HTR-8/SVneo (cell line): Measurements from ENCODE around the gene PLCD1.

Source experiments
- DNase-seq: peaks from one replicate; pipeline ENCODE4 v3.0.0; 2011; ENCODE audit warnings: low spot score, mixed read lengths; ENCODE audit not compliant: insufficient read length
- FAIRE-seq: peaks from 2 replicates; lab custom pipeline; 2011; peaks lifted over from hg19 to GRCh38; lab: Jason Lieb, UNC

Gene PLCD1

GRCh38 chr3:38003817-38004414 is 25.5 kb downstream of the PLCD1 start:
- FAIRE-seq = no peak
- no peak for DNase-seq

DNA sequence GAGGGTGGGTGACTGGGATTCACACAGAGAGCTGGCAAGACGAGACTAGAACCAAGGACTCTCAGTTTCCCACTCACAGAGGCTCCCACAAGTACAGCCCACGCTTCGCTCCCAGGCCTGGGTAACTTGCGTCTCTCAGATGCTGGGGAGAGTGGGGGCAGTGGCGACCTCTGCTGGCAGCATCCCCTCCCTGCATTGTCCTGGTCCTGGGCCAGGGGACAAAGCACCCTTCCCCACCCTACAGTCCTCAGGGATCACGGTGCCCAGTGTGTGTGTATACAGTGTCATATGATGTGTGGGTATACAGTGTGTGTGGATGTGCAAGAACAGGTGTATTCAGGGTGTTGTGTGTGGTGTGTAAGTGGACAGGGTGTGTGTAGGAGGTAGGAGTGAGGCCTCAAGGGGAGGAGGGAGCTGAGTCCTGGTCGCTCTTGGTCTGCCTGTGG is 26.0 kb downstream of the PLCD1 start:
- FAIRE-seq (peak; percentile 85), DNase-seq (peak; percentile 53)

GRCh38 chr3:38002940-38003339 is 26.5 kb downstream of the PLCD1 start:
- FAIRE-seq = no peak

GRCh38 chr3:38002291-38002876 is 27.1 kb downstream of the PLCD1 start:
- FAIRE-seq = no peak
- no peak for DNase-seq

More at GRCh38 chr3:38002940-38003339, 26.5 kb downstream of the PLCD1 start:
- DNase-seq = no peak

DNA sequence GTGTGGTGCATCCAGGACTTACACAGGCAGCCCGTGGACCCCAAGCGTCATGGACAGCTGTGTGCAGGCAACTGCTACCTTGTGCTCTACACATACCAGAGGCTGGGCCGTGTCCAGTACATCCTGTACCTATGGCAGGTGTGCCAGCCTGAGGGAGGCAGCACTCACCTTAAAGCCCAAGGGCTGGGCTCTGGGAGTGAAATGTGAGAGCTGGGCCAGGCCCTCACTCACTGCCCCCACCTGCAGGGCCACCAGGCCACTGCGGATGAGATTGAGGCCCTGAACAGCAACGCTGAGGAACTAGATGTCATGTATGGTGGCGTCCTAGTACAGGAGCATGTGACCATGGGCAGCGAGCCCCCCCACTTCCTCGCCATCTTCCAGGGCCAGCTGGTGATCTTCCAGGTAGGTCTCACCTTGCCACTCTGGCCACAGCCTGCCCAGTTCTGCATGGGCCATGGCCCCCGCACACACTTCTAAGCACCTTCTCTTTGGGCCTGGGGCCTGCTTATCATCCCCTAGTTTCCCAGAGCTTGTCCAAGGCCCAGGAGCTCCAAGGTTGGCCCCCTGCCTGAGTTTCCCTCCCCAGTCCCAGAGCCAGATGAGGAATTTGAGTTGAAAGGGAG is 27.9 kb downstream of the PLCD1 start:
- DNase-seq = no peak
- FAIRE-seq = no peak

GRCh38 chr3:38000965-38001455 is 28.4 kb downstream of the PLCD1 start:
- FAIRE-seq = no peak

GRCh38 chr3:38000242-38000916 is 29.1 kb downstream of the PLCD1 start:
- FAIRE-seq = no peak
- no peak for DNase-seq

More at GRCh38 chr3:38000965-38001455, 28.4 kb downstream of the PLCD1 start:
- DNase-seq = no peak

GRCh38 chr3:37999836-38000235 is 29.6 kb downstream of the PLCD1 start:
- DNase-seq = no peak
- FAIRE-seq = no peak

DNA sequence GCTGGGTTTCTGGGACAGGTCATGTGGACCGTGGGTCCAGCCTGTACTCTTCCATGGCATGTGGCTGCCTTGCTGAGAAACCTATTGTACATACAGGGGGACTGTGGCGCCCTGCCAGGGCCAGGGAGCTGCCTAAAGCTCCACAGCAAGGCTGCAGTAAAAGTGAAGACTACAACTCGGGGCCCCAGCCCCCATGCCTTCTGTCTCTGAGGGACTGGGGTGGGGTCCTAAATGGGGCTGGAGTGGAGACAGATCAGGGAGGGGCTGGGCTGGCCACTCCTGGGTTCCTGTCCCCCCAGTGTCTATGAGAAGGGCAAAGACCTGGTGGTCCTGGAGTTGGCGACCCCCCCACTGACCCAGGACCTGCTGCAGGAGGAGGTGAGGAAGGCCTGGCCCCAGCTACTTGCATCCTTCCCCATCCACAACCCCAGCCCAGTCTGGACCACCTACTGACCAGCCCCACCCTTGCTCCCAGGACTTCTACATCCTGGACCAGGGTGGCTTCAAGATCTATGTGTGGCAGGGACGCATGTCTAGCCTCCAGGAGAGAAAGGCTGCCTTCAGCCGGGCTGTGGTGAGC is 31.6 kb downstream of the PLCD1 start:
- no peak for DNase-seq
- no peak for FAIRE-seq

DNA sequence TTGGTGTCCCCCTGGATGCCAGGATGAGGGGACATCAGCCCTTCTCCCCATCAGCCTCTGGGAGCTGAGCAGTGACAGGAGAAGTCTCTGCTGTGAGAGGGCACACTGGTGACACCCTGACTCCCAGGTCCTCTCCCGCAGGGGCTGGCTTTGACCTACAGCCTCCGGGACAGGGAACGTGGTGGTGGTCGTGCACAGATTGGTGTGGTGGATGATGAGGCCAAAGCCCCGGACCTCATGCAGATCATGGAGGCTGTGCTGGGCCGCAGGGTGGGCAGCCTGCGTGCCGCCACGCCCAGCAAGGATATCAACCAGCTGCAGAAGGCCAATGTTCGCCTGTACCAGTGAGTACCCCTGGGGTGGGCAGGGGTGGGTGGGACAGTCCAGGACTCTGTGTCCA is 32.1 kb downstream of the PLCD1 start:
- FAIRE-seq (no peak), DNase-seq (no peak)

DNA sequence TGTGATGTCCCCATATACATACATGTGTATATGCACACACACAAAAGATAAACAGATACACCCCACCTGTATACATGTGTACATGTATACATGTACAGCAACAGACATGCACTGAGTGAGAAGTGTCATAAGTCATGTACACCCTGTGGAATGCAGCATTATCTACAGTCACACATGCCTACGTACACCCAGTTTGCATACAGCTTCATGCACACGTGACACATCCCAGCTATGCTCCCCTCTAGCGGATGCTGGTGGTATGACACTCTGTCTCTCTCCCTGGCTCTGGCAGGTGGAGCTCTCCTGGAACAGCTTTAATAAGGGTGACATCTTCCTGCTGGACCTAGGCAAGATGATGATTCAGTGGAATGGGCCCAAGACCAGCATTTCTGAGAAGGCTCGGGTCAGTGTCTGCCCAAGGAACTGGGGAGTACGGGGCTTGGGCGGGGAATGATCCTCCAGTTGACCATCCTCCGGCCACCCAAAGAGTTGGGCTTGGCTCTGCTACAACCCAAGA is 32.6 kb downstream of the PLCD1 start:
- DNase-seq (peak; percentile 69), FAIRE-seq (peak; percentile 93)

DNA sequence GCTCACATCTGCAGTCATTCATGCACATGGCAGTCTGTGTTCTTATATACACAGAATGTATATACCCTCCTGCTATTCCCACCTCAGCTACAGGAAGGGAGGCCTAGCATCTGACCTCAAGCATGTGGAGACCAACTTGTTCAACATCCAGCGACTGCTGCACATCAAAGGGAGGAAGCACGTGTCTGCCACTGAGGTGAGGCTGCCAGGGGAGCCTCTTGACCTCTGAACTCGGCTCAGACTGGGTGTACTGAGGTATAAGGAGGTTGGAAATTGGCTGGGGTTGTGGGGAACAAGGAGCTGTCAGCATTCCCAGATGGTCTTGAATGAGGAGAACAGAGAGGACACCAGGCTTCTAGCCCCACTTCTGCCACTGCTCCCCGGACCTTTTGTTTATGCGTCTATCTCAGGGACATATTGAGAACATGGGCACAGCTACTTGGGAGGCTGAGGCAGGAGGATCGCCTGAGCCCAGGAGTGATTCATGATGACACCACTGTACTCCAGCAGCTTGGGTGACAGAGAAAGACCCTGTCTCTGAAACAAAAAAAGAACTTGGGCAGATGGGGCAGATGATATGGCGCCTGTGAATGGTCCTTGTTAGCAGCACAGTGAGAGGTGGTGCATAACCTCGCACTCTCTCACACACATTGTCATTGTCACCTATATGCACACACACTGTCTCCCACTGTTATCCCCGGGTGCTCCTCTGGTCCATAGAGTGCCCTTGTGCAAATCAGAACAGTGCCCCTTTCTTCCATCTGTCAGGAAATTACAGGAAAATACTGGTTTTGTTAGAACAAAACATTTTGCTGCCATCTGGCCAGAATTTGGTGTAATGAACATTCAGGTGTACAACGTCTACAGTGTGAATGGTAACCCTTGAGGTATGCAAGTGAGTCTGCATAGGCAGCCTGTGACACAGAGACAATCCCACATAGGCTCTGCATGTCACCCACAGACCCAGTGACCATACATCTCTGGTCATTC is 33.5 kb downstream of the PLCD1 start:
- no peak for DNase-seq
- FAIRE-seq = no peak

DNA sequence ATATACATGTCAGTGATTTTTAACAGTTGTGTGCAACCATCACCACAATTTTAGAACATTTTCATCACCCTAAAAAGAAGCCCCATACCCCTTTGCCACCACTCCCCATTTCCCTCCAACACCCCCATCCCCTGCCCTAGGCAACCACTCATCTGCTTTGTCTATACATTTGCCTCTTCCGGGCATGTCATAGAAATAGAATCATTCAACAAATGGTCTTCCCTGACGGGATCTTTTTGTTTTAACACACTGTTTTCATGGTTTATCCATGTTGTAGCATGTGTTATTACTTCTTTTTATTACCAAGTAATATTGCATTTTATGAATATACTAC is 34.8 kb downstream of the PLCD1 start:
- no peak for DNase-seq
- FAIRE-seq = no peak

DNA sequence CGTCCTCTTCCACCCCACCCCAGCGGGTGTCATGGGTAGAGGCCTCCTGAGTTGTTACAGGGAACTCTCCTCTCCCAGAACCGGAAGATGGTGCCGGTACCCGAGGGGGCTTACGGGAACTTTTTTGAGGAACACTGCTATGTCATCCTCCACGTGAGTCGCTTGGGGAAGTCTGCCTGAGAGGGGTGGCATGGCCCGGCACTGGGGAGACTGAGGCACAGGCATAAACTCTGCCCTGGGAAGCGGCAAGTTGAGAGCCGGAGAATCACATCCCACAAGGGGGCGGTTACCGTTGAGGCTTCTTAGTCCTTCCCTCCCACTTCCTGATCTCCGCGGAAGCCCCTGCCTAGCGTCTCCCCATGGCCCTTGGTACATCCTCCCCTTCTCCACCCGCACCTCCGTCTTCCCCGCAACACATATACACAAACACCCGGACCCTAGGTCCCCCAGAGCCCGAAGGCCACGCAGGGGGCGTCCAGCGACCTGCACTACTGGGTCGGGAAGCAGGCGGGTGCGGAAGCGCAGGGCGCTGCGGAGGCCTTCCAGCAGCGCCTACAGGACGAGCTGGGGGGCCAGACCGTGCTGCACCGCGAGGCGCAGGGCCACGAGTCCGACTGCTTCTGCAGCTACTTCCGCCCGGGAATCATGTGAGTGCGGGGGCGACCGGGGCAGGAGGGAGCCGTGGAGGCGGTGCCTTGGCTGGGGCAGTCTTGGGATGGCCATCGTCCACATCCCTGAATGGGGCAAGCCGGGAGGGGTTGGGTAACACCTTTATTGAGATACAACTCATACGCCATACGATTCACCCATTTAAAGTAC is 35.4 kb downstream of the PLCD1 start:
- DNase-seq = peak; percentile 45

GRCh38 chr3:37993460-37993819 is 36.0 kb downstream of the PLCD1 start:
- no peak for DNase-seq
- FAIRE-seq = no peak

More for the DNA sequence above, 35.4 kb downstream of the PLCD1 start:
- FAIRE-seq = peak; percentile 69

DNA sequence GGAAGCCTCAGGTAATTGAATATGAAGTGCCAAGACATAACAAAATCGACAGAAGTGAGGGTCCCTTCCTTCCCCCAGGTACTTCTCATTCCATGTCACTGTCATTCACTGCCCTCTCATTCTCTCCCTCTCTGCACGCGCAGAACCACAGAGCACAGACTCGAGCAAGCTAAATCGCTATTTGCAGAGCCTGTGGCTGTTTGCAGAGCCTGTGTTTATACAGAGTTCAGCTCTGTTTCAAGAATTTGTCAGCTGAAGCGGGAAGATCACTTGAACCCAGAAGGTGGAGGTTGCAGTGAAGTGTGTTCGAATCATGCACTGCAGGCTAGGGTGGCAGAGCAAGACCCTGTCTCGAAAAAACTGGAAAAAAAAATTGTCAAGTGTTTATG is 36.4 kb downstream of the PLCD1 start:
- FAIRE-seq (no peak), DNase-seq (no peak)

- DNase-seq (no peak), FAIRE-seq (no peak)
Observed at GRCh38 chr3:37992271-37993066, 37.0 kb downstream of the PLCD1 start.

DNA sequence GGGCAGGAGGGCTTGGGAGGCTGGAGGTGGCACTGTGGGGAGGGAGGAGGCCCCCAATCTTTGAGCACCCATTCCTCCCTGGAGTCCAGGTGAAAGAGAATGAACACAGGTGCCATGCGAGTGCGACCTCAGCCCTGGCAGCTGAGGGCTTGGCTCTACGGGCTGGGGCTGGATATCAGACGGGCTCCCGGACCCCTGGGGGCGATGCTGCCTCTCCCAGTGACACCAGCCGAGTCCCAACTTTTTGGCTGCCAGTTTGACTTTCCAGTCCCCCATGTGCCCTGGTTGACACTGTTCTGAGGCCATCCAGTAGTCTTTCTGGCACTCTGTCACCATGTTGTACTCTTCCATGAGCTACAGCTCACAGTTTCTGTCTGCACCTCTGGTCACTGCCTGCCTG is 37.6 kb downstream of the PLCD1 start:
- FAIRE-seq (no peak), DNase-seq (no peak)
